Measurements from ENCODE around the gene STX11. TPM values are rescaled to one million over a fixed set of nuclear protein-coding genes. Genes with fewer than 3 reads are reported as not detected.
A peak's percentile ranks its signal among the peaks of the same experiment; 100 is the strongest.

The STX11 gene
- total and polyA plus RNA-seq, 7 donors: 3.4 to 5.6 (median 4.3) TPM

- no peak for TF ChIP-seq POLR2A (IDR thresholded peaks at IDR 0.05)
- TF ChIP-seq POLR2AphosphoS5 (IDR thresholded peaks at IDR 0.05): no peak
- no peak for TF ChIP-seq EP300 (IDR thresholded peaks at IDR 0.05)
- TF ChIP-seq, protein P1, sequence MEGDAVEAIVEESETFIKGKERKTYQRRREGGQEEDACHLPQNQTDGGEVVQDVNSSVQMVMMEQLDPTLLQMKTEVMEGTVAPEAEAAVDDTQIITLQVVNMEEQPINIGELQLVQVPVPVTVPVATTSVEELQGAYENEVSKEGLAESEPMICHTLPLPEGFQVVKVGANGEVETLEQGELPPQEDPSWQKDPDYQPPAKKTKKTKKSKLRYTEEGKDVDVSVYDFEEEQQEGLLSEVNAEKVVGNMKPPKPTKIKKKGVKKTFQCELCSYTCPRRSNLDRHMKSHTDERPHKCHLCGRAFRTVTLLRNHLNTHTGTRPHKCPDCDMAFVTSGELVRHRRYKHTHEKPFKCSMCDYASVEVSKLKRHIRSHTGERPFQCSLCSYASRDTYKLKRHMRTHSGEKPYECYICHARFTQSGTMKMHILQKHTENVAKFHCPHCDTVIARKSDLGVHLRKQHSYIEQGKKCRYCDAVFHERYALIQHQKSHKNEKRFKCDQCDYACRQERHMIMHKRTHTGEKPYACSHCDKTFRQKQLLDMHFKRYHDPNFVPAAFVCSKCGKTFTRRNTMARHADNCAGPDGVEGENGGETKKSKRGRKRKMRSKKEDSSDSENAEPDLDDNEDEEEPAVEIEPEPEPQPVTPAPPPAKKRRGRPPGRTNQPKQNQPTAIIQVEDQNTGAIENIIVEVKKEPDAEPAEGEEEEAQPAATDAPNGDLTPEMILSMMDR (IDR thresholded peaks at IDR 0.05): no peak
- H3K36me3 ChIP-seq: no peaks in the 10 kb centered on the region
- peak overlapping the region; percentile 92 to 96 (median 94) for H3K27ac ChIP-seq
- intact Hi-C loops (cut with DNase I): loop anchor here (1.0 kb wide), 1 partner anchor 65 kb away; the partner anchor contains the start of gene STX11
- no peak for DNase-seq
- peak overlapping the region in 2 of 4 donors; percentile 70 to 76 for H3K4me3 ChIP-seq
- H3K9me3 ChIP-seq: no peaks in the 10 kb centered on the region
- 86 to 90% methylated on average over 16 of the region's 16 CpGs for WGBS, 2 donors
- H3K27me3 ChIP-seq: no peaks in the 10 kb centered on the region
- H3K4me1 ChIP-seq: peaks cover 3 to 20% (median 18%) of the 10 kb centered on the region in 4 donors
These were observed 64.5 kb downstream of the STX11 start for GRCh38 chr6:144214622-144215401.

- no peaks in the 10 kb centered on the region for H3K36me3 ChIP-seq
- intact Hi-C loops (cut with DNase I): loop anchor here (1.0 kb wide), 1 partner anchor 65 kb away; the partner anchor contains the start of gene STX11
- H3K27ac ChIP-seq: peak overlapping the region; percentile 92 to 96 (median 94)
- 17 to 33% methylated on average over 10 of the region's 10 CpGs for WGBS, 2 donors
- TF ChIP-seq EP300 (IDR thresholded peaks at IDR 0.05) (no peak), POLR2A (IDR thresholded peaks at IDR 0.05) (no peak)
- H3K4me1 ChIP-seq: peaks cover 3 to 20% (median 18%) of the 10 kb centered on the region in 4 donors
- DNase-seq: no peak
- no peaks in the 10 kb centered on the region for H3K9me3 ChIP-seq
- no peaks in the 10 kb centered on the region for H3K27me3 ChIP-seq
- peak overlapping the region; percentile 64 to 86 (median 73) for H3K4me3 ChIP-seq
These were observed 65.2 kb downstream of the STX11 start for GRCh38 chr6:144215402-144215931.

GRCh38 chr6:144215932-144216667 is 65.8 kb downstream of the STX11 start:
- Histone ChIP-seq H3K4me1 (peaks cover 3 to 20% (median 18%) of the 10 kb centered on the region in 4 donors), H3K27me3 (no peaks in the 10 kb centered on the region), H3K9me3 (no peaks in the 10 kb centered on the region), H3K36me3 (no peaks in the 10 kb centered on the region), H3K27ac (peak overlapping the region; percentile 92 to 96 (median 94)), H3K4me3 (peak overlapping the region; percentile 64 to 86 (median 73))
- no peak for TF ChIP-seq POLR2A (IDR thresholded peaks at IDR 0.05)
- TF ChIP-seq, protein P1 (IDR thresholded peaks at IDR 0.05): peak in 3 of 4 experiments; percentile 33 to 45 (median 41)
- TF ChIP-seq POLR2AphosphoS5 (IDR thresholded peaks at IDR 0.05): peak; percentile 18 to 57 (median 43)
- no peak for TF ChIP-seq EP300 (IDR thresholded peaks at IDR 0.05)
- peak; percentile 97 for DNase-seq
- intact Hi-C loops (cut with DNase I): loop anchor here (1.0 to 2.0 kb wide), 5 partner anchors 66 to 266 kb away; partner anchors contain the start of genes SF3B5, STX11 and UTRN
- 0% methylated on average over 61 of the region's 61 CpGs for WGBS, 2 donors

DNA sequence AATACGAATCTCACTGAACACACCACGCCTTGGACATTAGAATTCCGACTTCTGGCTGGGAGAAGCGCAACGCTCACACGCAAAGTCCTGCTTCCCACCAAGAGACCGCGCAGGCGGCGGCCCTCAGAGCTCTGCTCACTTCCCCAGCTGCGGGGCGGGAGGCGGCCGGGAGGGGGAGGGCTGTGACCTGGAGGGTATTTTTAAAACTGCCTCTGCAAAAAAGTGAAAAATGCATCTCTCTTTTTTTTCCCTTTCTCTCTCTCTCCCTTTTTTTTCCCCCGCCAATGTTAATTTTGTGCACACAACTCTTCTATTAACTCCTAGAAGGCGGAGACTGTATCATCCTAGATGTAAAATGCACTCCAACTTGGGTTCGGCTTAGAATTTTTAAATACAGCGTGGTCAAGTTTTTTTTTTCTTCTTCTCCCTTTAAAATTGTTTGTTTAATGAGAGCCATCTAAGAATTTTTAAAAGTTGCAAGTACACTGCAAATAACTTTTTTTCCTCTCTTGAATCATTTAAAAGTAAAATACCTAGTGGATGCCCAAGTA is 66.4 kb downstream of the STX11 start:
- Histone ChIP-seq H3K9me3 (no peaks in the 10 kb centered on the region), H3K27me3 (no peaks in the 10 kb centered on the region), H3K4me3 (peak overlapping the region; percentile 64 to 86 (median 73)), H3K36me3 (no peaks in the 10 kb centered on the region), H3K27ac (peak overlapping the region; percentile 92 to 96 (median 94)), H3K4me1 (peaks cover 3 to 20% (median 18%) of the 10 kb centered on the region in 4 donors)
- 3 to 7% methylated on average over 18 of the region's 18 CpGs for WGBS, 2 donors
- intact Hi-C loops (cut with DNase I): loop anchor here (1.0 to 2.0 kb wide), 4 partner anchors 69 to 266 kb away; partner anchors contain the start of genes SF3B5 and UTRN
- TF ChIP-seq POLR2AphosphoS5 (IDR thresholded peaks at IDR 0.05) (no peak), EP300 (IDR thresholded peaks at IDR 0.05) (no peak)
- TF ChIP-seq, protein P1 (IDR thresholded peaks at IDR 0.05): peak in 3 of 4 experiments; percentile 16 to 39 (median 20)
- DNase-seq: no peak
